HG03571 (cell line): ENCODE data around the gene CLASP1.

ENCODE experiments used
- ATAC-seq: cut with Tn5 transposase; IDR thresholded peaks from one replicate; pipeline ENCODE4 v1.9.1; 2021; ENCODE audit not compliant: unreplicated experiment

The CLASP1 gene

DNA sequence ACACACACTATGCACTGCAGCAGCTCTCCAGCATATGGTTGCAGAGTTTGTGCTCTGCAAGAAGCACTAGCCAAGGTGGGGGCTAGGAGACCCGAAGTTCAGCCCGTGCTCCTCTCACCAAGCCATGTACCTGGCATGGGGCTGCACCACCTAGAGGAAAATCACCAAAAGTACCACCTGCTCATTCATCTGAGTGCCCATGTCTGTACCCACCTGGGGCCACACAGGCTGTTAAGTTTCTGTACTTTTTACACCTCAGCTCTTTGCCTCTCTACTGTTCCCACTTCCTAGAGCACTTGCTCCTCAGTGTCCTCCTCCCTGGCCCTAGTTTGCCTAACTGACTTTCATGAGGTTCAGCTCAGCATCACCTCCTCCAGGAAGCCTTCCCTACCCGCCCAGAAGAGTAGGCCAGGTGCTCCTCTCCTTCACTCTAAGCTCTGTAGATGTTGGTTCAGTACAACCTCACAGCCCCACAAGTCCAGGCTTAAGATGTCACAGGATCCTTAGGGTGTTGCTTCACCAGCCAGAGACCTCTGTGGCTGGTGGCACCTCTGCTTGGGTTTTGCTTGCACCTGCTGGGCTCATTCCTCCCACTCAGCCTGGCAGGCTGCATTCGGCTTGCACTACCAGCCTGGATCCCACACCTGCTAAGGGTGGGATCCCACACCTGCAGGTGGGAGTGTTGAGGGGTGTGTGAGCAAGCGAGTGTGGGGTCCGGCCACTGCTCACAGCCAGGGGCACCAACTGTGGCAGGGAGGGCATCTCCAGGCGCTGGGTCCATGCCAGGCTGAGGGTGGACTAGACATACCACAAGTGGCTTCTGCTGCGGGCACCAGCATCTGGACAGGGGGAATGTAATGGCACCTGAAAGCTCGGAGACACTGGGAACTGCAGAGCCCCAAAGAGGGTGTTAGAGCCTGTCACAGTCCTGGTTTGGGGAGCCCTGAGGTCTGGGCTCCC lies 354.1 kb downstream of the CLASP1 start:
- ATAC-seq, result no peak

- ATAC-seq, result no peak
These were observed 355.6 kb downstream of the CLASP1 start for GRCh38 chr2:121293450-121294325.

- ATAC-seq, result no peak
These were observed 358.0 kb downstream of the CLASP1 start for GRCh38 chr2:121291251-121291580.

DNA sequence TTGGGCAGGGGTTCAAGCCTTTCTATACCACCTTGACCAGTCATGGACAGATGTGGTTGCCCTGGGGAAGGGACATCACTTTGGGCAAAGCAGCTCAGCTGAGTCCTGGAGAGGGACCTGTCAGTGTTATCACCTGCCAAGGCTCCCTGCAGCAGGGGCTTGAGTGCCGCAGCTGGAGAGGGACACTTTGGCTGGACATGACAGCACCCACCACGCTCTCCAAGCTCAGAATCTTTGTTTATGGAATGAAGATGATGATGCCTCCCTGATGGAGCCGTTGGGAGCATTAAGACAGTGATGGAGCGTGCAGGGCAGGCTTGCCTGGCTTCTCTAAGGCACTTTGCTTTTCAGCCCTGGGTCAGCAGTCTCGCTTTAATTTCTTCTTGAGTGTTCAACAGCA lies 360.0 kb downstream of the CLASP1 start:
- no peak for ATAC-seq

DNA sequence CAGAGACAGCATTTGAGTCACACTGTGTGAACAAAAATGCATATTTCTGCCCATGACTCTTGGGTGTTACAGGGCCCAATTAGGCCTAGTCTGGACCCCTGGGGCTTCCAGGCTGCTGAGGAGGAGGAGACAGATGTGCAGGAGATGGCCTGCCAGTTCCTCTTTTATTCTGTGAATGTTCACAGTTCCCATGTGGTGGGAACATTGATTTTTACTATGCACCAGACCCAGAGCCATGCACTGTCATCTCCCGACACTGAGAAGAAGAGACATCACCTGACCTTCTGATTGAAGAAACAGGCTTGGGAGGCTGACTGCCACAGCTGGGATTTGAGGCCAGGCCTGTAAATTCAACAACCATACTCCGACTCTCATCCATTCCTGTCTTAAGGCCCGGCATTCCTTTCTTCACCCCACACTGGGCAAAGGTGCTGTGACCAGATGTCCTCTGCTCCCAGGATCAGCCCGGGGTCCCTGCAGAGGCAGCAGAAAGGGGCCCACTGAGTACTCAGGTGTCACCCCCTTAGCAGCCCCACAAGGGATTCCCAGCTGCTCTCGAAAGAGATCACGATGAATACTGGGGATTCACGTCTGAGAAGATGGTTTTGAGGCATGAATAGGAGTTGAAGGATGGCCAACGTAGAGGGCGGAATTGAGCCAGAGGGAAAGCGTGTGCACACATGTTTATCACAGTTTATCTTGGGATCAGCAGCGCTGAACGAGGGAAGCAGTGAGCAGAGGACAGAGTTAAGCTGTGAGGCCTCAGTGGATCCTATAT lies 360.6 kb downstream of the CLASP1 start:
- no peak for ATAC-seq

- no peak for ATAC-seq
These were observed 361.3 kb downstream of the CLASP1 start for GRCh38 chr2:121287956-121288355.
